ENCODE results near the gene DECR2.

- TF ChIP-seq CTCF (IDR thresholded peaks at IDR 0.05 in 4 of 5, conservative IDR thresholded peaks at IDR 0.05 in 1 of 5) (no peak), POLR2A (IDR thresholded peaks at IDR 0.05) (no peak)
Observed at GRCh38 chr16:441447-441846, 39.8 kb downstream of the DECR2 start.

Data from gastrocnemius medialis (tissue), 4 donors.